Loucy (cell line): ENCODE results near the gene CBFB.

Source experiments
- CTCF ChIP-seq: fragments of 200-600 bp; sonication (generic); conservative IDR thresholded peaks from 2 replicates; pipeline ENCODE4 v1.5.1; 2014; ENCODE audit warnings: mild to moderate bottlenecking, antibody characterized with exemption, low read length
- EZH2phosphoT487 ChIP-seq: fragments of 200-600 bp; IDR thresholded peaks from 2 replicates; pipeline ENCODE4 v1.6.1; 2018; ENCODE audit warnings: antibody characterized with exemption, mild to moderate bottlenecking, moderate library complexity, borderline replicate concordance

- TF ChIP-seq CTCF, result no peak
- TF ChIP-seq EZH2phosphoT487, result no peak
Measured at GRCh38 chr16:67093098-67093726, 64.3 kb downstream of the CBFB start.
